Small intestine (tissue), 7 donors: ENCODE measurements around the gene TMEM218. TPM values are rescaled to one million over a fixed set of nuclear protein-coding genes. Genes with fewer than 3 reads are reported as not detected.
A peak's percentile ranks its signal among the peaks of the same experiment; 100 is the strongest.
"Not testable (repeated sequence)": the region's sequence is repeated elsewhere in the genome, so short reads cannot be mapped to it uniquely, and the experiment has no call there.

Experiments
- DNase-seq, 2 donors: peaks; one replicate each; pipeline versions ENCODE4 v3.0.0 to v3.0.0-alpha.2; 2013
- FAIRE-seq: peaks from 2 replicates; lab custom pipeline; 2012; peaks lifted over from hg19 to GRCh38; lab: Jason Lieb, UNC
- H3K27ac ChIP-seq, 3 donors: one replicate each; pipeline ENCODE4 v1.5.1; 2013; ENCODE audit warnings: low read length in 2 of 3, mild to moderate bottlenecking in 2 of 3, control low read depth in 1 of 3, inconsistent platforms in 1 of 3, low read depth in 1 of 3, moderate library complexity in 1 of 3
- H3K27me3 ChIP-seq, 3 donors: one replicate each; pipeline ENCODE4 v1.6.1; 2013; ENCODE audit warnings: low read length in 3 of 3, inconsistent platforms in 1 of 3; ENCODE audit not compliant: control insufficient read depth in 3 of 3, insufficient read depth in 3 of 3
- H3K36me3 ChIP-seq, 3 donors: one replicate each; pipeline ENCODE4 v1.6.1; 2013; ENCODE audit warnings: low read length in 3 of 3, inconsistent platforms in 1 of 3, low read depth in 1 of 3, mild to moderate bottlenecking in 1 of 3, moderate library complexity in 1 of 3; ENCODE audit not compliant: control insufficient read depth in 3 of 3, insufficient read depth in 2 of 3
- H3K4me1 ChIP-seq, 3 donors: one replicate each; pipeline ENCODE4 v1.6.1; 2013; ENCODE audit warnings: low read length in 2 of 3, inconsistent platforms in 1 of 3, low read depth in 1 of 3, mild to moderate bottlenecking in 1 of 3, moderate library complexity in 1 of 3; ENCODE audit not compliant: control insufficient read depth in 3 of 3, insufficient read depth in 2 of 3
- H3K4me3 ChIP-seq, 3 donors: one replicate each; pipeline ENCODE4 v1.5.1; 2013; ENCODE audit warnings: low read length in 3 of 3, control low read depth in 1 of 3, inconsistent platforms in 1 of 3, low read depth in 1 of 3, mild to moderate bottlenecking in 1 of 3, moderate library complexity in 1 of 3
- H3K9me3 ChIP-seq, 2 donors: one replicate each; pipeline ENCODE4 v1.6.1; 2013; ENCODE audit warnings: low read depth in 1 of 2, low read length in 1 of 2; ENCODE audit not compliant: control insufficient read depth in 2 of 2, insufficient read depth in 1 of 2
- WGBS, 3 donors: extraction: QIAGEN DNeasy Blood & Tissue Kit; methylation state at CpG; one replicate each; pipeline ENCODE4 v1.1.7; 2013; 5-methylcytosine and 5-hydroxymethylcytosine counted together
- polyA plus RNA-seq, 4 donors: library from polyadenylated mRNA; stranded (reverse) in 3 of 4; unstranded in 1 of 4; fragments of 200-250 nt in 3 of 4; fragments of 120-200 nt in 1 of 4; gene quantifications; one replicate each; pipeline versions ENCODE4 v1.2.1 to v1.2.3, GENCODE V29; 2013
- donor health status: healthy with polysubstance abuse.
- donor health status: control.
- donor health status: control.
- donor health status: Bipolar disorder and iron deficiency.
- donor health status: healthy.

The TMEM218 gene
- polyA plus RNA-seq, 4 donors: 9.6 to 31.2 (median 19.6) TPM

DNA sequence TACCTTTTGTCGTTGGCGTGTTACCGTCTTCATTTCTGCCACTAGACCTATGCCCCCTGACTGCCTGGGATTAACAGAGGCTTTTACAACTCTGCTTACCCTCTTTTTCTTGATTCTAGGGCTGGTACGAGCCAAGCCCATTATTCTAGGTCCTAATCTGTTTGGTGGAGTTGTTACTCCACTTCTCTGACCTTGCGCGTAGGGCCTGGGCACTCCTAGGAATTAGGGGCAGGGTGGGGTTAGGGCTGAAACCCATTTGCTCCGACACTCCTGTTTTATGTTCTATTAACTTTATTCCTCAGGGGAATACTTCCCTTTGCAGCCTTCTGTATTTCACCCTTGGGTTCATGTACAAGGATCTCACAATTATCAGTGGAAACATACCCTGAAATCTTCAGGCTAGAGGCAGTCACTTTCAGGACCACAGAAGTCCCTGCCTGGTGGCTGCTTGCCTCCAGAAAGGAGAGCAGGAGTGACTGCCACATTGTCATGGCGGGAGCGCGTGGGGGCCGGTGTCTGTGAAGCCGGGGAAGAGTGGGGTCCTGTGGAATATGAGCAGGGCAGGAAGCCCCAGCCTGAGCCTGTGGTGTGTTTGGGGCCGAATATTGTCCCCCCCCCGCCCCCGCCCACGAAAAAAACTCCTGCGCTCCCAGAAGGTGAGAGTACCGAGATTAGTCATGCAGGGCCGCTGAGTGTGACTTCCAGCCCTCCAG is 49.1 kb downstream of the TMEM218 start:
- Histone ChIP-seq H3K4me3 (peak overlapping the region; percentile 44 to 74 (median 69)), H3K9me3 (no peaks in the 10 kb centered on the region), H3K27me3 (peaks cover 0 to 4% (median 0%) of the 10 kb centered on the region in 3 donors), H3K27ac (peak overlapping the region; percentile 57 to 87 (median 81)), H3K4me1 (peaks cover 0 to 33% (median 4%) of the 10 kb centered on the region in 3 donors), H3K36me3 (no peaks in the 10 kb centered on the region)
- WGBS, 3 donors: 20 to 34% (median 33%) methylated on average over 19 of the region's 19 CpGs
- DNase-seq: peak; percentile 18 to 45
- no peak for FAIRE-seq

DNA sequence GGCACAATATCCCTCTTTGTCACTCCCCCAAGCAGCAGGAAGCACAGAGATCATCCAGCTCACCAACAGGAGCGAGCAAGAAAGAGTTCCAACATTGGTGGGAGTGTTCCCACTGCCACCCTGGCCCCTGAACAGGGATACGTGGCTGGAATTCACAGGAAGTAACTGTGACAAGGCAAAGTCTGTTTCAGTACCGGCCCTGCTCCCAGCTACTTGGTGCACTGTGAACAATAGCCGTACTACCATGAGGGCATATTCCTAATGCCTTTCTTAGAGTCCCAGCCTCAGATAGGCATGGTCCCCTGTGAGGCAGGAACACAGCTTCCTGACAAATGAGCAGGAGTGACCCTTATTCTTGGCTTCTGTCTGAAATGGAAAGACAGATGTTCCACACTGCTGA is 50.1 kb downstream of the TMEM218 start:
- FAIRE-seq: no peak
- Histone ChIP-seq H3K9me3 (no peaks in the 10 kb centered on the region), H3K27ac (peak overlapping the region in 1 of 3 donors; percentile 81), H3K4me1 (peaks cover 0 to 41% (median 4%) of the 10 kb centered on the region in 3 donors), H3K27me3 (peaks cover 0 to 4% (median 0%) of the 10 kb centered on the region in 3 donors), H3K4me3 (no peak overlapping the region), H3K36me3 (no peaks in the 10 kb centered on the region)
- peak in 1 of 2 donors; percentile 63 for DNase-seq
- 51 to 69% (median 58%) methylated on average over 4 of the region's 4 CpGs for WGBS, 3 donors

DNA sequence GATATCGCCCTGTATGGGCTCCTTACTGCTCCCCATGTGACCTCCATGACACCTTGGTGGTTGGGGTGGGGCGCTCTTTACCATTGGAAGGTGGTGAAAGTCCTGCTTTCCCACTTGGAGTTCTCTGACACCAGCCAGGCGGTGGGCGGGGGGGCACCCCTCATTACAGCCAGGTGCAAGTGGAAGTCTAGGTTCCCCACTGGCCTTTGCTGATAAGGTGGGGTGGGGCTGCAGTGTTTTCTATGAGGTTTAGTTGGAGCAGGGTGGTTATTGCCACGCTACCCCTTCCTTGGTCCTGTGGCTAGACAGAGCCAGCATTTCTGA is 53.8 kb downstream of the TMEM218 start:
- FAIRE-seq (no peak), DNase-seq (peak in 1 of 2 donors; percentile 86)
- Histone ChIP-seq H3K4me3 (no peak overlapping the region), H3K27ac (peak overlapping the region in 2 of 3 donors; percentile 25 to 67), H3K36me3 (no peaks in the 10 kb centered on the region), H3K4me1 (peaks cover 0 to 46% (median 4%) of the 10 kb centered on the region in 3 donors), H3K9me3 (no peaks in the 10 kb centered on the region), H3K27me3 (no peaks in the 10 kb centered on the region)
- 26 to 75% (median 33%) methylated on average over 5 of the region's 5 CpGs for WGBS, 3 donors

DNA sequence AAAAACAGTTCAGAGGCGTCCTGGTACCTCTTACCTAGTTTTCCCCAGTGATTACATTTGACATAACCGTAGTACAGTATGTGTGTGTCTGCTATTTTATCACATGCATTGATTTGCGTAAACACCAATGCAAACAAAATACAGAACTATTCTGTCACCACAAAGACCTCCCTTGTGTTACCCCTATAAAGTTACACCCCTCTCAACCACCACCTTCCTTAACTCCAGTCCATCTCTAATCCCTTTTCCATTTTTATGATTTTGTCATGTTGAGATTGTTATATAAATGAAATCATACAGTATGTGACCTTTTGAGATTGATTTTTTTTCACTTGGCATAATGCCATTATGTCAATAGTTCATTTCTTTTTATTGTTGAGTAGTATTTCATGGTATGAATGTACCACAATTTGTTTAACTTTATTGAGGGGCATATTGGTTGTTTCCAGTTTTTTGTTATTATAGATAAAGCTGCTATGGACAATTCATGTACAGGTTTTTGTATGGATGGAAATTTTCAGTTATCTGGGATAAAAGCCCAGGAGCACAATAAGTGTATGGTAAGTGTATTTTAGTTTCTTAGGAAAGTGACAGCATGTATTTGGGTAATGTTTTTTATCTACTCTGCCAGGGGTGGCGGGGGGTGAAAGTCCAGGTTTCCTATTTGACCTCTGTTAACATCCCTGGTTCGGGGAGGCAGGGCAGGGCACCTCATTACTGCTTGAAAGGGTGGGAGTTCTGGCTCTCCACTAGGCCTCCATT is 54.3 kb downstream of the TMEM218 start:
- FAIRE-seq: no peak
- Histone ChIP-seq H3K9me3 (no peaks in the 10 kb centered on the region), H3K4me3 (no peak overlapping the region), H3K27ac (peak overlapping the region in 2 of 3 donors; percentile 25 to 67), H3K4me1 (peaks cover 0 to 40% (median 4%) of the 10 kb centered on the region in 3 donors), H3K36me3 (no peaks in the 10 kb centered on the region), H3K27me3 (no peaks in the 10 kb centered on the region)
- peak; percentile 43 to 55 for DNase-seq
- WGBS, 3 donors: 28 to 58% (median 35%) methylated on average over 5 of the region's 5 CpGs

DNA sequence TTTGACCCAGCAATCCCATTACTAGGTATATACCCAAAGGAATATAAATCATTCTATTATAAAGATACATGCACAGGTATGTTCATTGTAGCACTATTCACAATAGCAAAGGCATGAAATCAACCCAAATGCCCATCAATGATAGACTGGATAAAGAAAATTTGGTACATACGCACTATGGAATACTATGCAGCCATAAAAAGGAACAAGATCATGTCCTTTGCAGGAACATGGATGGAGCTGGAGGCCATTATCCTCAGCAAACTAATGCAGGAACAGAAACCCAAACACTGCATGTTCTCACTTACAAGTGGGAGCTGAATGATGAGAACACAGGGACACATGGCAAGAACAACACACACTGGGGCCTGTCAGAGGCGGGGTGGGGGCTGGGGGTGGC is 55.3 kb downstream of the TMEM218 start:
- not testable (repeated sequence) for H3K27ac ChIP-seq, H3K9me3 ChIP-seq, H3K36me3 ChIP-seq, FAIRE-seq, H3K4me3 ChIP-seq, H3K27me3 ChIP-seq, DNase-seq
- WGBS, 3 donors: 93 to 98% (median 97%) methylated on average over 2 of the region's 2 CpGs
- peaks cover 0 to 30% (median 4%) of the 10 kb centered on the region in 3 donors for H3K4me1 ChIP-seq

DNA sequence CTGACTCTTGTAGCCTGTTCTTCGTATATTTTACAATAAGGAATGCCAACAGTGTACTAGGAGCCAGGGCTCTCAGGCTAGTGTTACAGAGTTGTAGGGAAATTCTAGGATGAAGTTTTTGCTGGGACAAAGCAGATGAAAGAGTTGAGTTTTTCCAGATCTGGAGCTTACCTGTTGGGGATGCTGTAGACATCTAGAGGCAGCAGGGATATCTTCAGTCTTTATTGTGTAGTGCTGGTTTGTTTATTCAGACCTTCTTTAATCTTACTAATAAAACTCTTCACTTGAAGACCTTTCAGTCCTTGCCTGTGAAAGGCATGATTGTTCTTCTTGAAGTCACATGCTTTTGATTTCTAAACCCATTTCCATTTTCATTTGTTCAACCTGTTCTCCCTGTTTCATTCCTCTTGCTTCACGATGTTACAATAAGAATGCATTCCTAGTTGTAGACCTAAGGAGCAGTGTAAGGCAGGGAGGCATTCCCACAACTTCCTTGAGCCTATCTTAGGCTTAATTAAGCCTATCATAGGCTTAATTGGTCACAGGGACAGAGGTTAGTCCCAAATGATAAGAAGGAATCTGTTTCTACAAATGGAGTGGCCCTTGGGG is 56.2 kb downstream of the TMEM218 start:
- FAIRE-seq: no peak
- no peaks in the 10 kb centered on the region for H3K27me3 ChIP-seq
- no peaks in the 10 kb centered on the region for H3K9me3 ChIP-seq
- H3K4me1 ChIP-seq: peaks cover 0 to 29% (median 4%) of the 10 kb centered on the region in 3 donors
- no peaks in the 10 kb centered on the region for H3K36me3 ChIP-seq
- H3K4me3 ChIP-seq: no peak overlapping the region
- WGBS, 3 donors: 40 to 58% (median 41%) methylated on average over 2 of the region's 2 CpGs
- H3K27ac ChIP-seq: peak overlapping the region in 1 of 3 donors; percentile 29
- peak; percentile 60 to 71 for DNase-seq

DNA sequence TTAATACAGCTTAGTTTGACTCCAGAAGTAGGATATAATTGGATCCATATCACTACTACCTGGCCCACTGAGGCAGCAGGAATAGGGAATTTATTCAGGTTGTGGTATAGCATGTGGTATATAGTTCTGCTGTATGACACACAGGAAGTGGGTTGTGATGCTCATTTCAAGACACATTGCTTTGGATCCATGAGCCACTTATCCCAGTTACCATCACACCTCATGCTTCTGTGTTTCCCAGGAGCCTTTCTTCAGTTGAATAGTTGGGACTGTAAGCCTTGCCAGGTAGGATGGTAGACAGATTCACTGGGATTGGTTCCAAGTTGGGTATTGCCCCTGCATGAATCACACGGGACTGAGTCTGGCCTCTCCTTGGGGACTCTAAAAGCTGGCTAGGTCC is 58.3 kb downstream of the TMEM218 start:
- no peak for DNase-seq
- 67 to 78% (median 73%) methylated on average over 1 of the region's 1 CpG for WGBS, 3 donors
- Histone ChIP-seq H3K36me3 (no peaks in the 10 kb centered on the region), H3K27me3 (no peaks in the 10 kb centered on the region), H3K4me1 (peaks cover 0 to 35% (median 4%) of the 10 kb centered on the region in 3 donors), H3K9me3 (no peaks in the 10 kb centered on the region), H3K4me3 (no peak overlapping the region), H3K27ac (no peak overlapping the region)
- no peak for FAIRE-seq

DNA sequence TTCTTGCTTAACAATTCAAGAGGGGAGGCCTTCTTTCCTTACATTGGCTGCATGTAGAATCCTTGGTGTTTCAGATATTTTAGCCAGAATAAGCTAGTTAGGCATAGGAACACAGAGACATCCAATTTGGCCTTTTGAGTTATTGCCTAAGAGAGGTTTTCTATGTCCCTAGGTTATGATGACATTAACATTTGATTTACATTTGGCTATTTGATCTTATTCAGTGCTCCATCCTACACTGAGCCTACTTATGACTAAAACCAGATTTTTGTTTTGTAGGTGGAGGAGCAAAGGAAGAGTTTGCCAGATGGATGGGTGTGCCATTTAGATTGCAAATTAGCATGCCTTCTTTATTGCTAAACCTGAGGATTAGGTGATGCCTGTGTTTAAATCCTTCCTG is 59.4 kb downstream of the TMEM218 start:
- DNase-seq (no peak), FAIRE-seq (no peak)
- Histone ChIP-seq H3K4me3 (no peak overlapping the region), H3K36me3 (no peaks in the 10 kb centered on the region), H3K27ac (no peak overlapping the region), H3K27me3 (no peaks in the 10 kb centered on the region), H3K9me3 (no peaks in the 10 kb centered on the region), H3K4me1 (peaks cover 0 to 25% (median 0%) of the 10 kb centered on the region in 3 donors)
